DMS79 treated with DMSO at 0.1 percent for 48 hours (cell line): ENCODE data around the gene BCLAF1.
"Not testable (repeated sequence)": the region's sequence is repeated elsewhere in the genome, so short reads cannot be mapped to it uniquely, and the experiment has no call there.

Experiments used
- DNase-seq: peaks from one replicate; lab custom pipeline; 2025; lab: John Stamatoyannopoulos, UW

BCLAF1 gene

DNA sequence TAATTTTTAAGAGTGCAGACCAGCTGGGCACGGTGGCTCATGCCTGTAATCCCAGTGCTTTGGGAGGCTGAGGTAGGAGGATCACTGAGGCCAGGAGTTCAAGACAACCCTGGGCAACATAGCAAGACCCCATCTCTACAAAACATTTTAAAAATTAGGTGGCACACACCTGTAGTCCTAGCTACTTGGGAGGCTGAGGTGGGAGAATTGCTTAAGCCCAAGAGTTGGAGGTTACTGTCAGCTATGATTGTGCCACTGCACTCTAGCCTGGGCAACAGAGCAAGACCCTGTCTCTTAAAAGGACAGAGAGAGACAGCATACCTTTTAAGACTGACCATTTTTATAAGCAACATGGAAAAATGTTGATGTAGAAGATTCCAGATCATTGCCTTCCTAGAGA lies 18.8 kb upstream of the BCLAF1 start:
- not testable (repeated sequence) for DNase-seq

DNA sequence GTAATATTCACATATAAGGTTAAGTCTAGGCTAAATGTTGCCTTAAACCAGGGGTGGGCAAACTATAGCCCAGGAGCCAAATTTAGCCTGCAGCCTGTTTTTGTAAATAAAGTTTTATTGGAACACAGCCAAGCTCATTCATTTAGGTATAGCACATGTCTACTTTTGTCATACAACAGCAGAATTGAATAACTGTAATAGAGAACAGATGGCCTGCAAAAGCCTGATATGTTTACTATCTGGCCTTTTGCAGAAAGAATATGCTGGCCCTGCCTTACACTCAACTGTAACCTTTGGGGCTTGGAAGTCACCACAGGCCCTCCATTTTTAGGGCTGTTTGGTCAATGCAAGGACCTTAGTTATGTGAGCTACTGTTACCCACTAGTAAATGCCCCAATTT lies 17.7 kb upstream of the BCLAF1 start:
- no peak for DNase-seq

DNA sequence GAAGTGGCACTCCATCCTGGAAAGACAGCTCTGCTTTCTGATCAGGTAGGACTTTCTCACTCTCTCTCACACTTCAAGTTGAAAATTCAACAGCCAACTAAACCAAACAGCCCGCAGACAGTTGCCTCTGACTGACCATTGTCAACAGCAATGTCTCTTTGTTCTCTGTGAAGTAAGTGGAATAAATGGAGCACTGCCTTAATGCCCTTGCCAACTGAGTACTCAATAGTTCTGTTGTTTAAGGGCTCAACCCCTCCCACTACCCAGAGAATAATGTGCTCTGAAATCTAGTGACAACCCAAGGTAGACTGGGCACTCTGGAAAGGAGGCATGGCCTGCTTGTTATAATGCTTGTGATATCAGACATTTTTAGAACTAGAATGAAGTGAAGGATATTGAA lies 16.8 kb upstream of the BCLAF1 start:
- no peak for DNase-seq

DNA sequence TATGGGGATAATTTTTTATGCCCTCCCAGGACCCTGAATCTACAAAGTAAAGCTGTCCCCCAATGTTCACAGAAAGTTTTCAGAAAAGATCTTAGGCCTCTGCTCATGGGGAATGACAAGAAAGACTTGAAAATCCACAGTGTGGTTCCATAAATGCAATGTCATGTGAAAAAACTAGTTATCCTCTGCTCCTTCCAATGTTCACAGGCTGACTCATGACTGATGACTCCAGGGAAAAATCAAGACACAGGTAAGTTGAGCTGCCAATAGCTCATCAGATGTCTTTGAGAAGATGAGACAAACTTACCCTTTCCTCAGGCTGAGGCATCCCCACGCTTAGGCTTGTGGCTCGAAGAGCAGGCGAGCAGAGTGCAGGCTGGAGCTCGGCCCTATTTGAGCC lies 14.8 kb upstream of the BCLAF1 start:
- DNase-seq: no peak

DNA sequence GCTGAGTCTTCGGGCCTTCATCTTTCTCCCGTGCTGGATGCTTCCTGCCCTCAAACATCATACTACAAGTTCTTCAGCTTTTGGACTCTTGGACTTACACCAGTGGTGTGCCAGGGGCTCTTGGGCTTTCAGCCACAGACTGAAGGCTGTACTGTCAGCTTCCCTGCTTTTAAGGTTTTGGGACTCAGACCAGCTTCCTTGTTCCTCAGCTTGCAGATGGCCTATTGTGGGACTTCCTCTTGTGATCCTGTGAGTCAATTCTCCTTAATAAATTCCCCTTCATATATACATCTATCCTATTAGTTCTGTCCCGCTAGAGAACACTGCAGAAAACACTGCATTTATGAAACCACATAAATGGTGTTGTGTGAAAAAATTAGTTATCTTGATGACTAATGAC lies 13.9 kb upstream of the BCLAF1 start:
- DNase-seq: no peak

DNA sequence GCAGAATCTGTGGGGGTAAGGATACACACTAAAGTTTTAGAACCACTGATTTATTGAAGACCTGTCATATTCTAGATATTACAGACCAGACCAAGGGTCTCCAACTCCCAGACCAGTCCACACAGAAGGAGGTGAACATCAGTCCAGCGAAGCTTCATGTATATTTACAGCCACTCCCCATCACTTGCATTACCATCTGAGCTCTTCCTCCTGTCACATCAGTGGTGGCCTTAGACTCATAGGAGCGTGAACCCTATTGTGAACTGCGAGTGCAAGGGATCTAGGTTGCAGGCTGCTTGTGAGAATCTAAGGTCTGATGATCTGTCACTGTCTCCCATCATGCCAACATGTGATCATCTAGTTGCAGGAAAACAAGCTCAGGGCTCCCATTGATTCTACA lies 5.0 kb upstream of the BCLAF1 start:
- no peak for DNase-seq

DNA sequence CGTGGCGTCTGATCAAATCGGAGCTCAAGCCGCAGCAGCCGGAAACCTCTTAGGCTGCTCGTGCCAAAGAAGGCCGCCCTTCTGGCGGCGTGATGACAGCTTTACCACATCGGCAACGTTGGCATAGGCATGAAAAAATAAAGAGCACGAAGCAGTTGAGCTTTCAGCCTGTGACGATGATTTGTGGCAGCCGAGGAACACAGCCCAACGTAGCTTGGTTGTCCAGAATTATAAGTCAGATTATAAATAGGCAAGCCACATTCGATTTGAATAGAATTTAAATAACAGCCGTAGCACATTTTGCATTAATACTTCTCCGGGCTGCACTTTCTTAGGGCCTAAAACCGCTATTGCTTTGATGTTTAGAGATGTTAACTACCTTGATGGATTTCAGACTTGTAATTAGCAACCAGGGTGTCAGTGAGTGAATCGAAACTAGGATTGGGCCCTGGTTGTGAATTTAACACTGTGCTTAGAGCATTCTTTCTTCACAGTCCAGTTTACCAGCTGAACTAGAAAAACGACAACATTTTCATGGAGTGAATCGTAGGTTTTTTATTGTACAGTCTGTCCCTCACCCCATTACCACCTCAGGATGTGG lies 864 bp upstream of the BCLAF1 start:
- DNase-seq: peak; percentile 84

DNA sequence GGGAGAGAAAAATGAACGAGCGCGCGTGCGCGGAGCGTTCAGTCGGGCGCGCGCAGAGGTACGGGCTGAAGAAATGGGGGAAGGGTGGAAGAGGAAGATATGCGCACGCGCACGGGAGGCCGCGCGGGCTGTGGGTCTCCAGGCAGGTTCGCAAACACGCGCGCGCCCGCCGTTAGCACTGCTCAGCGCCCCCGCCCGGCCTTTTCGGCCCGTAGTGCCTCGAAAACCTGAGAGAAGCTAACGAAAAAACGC lies 393 bp downstream of the BCLAF1 start:
- DNase-seq: peak; percentile 87

DNA sequence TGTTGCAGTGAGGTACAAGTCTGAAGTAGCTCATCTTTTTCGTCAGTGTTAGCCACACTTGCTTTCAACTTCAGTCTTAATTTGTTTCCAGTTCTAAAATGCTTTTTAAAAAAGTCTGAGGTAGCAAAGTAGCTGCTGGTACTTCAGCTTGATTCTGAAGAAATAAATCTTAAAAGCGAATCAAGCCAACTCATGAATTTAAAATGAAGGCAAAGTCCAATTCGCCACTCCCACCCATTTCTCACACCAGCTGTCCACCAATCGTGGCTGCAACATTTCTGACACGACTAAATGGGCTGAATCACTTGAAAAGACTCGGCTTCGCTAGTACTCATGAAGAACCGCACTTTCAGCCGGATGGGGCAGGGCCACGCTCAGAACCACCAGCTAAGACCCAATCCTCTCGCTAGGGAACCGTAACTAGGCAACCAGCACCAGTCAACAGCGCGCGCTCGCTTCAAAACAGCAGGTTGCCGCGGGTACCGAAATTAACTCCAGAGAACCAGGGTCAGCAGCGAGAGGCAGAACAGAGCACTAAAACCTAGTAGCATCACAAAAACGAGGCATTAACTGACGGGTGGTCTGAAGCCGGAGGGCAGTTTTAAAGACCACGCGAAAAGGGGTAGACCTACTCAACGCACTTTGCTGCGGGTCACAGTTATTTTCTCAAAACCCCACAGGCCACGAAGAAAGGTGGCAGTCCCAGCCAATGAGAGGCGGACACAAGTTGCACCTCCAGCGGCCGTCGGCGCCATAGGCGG lies 900 bp downstream of the BCLAF1 start:
- DNase-seq: peak; percentile 73

DNA sequence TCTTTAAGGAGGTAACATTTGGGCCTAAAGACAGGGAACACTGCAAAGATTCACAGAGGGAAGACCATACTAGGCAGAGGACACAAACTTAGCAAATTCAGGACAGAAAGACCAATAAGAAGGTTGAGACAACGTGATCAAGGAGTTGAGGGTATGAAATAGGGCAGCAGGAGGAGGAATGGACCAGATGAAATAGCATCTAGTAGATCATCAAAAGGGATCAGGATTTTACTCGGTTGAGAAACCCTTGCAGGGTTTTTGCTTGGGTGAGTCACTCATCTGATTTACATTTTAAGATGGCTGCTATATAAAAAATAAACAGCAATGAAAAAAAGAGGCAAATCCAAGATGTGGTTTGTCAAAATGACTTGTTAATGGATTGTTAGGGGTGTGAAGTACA lies 4.7 kb downstream of the BCLAF1 start:
- DNase-seq: no peak

DNA sequence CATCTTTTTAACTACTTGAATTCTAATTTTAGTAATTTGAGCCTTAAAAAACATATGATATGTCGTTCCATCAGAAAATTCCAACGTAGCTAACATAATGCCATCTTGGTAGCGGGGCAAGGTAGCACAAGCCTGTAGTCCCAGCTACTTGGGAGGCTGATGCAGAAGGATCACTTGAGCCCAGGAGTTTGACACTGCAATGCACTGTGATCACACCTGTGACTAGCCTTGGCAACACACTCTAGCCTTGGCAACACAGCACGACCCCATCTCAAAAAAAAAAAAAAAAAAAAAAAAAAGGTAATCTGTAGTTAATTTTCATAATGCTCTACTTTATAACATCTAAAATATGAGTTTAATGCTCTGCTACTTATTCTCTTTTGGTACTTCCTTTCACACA lies 6.7 kb downstream of the BCLAF1 start:
- DNase-seq: no peak

DNA sequence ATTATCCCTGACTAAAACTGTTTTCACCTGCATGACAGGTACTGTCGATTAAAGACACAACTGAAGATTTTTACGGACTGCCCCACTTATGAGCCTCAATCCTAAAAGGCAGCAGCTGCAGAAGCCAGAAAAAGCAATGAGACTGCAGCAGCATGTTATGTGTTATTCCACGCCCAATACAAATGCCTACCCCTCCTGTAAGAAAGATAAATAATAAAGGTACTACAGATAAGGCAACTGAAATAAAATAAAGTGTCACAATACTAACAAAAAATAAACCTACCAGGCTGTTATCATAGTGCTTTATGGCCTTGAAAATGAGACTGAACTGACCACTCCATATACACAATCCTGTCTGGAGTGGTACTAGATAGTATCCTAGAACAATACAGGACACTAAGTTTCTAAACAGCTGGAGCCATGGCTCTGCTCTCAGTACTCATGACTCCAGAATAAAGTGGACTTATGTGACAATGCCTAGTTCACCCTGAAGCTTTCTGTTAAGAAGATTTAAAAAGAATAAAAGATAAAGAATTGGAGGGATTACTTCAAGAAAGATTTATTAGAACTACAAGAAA lies 9.5 kb downstream of the BCLAF1 start:
- no peak for DNase-seq

DNA sequence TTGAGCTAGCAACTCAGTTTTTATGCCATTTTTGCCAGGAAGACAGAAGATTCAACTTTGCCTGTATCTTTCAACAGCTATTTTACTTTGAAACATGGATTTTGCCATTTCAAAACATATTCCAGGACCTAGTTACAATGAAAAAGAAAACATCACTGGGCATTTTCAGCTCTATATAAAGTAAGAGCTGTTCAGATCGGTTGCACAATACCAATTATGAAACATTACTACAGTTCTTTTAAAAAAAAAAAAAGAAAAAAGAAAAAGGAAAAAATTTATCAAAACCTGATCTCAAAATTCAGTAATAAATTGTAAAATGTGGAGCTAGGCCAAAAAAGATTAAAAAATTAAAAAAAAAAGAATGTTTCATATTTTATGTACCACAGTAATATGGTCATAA lies 15.6 kb downstream of the BCLAF1 start:
- no peak for DNase-seq

DNA sequence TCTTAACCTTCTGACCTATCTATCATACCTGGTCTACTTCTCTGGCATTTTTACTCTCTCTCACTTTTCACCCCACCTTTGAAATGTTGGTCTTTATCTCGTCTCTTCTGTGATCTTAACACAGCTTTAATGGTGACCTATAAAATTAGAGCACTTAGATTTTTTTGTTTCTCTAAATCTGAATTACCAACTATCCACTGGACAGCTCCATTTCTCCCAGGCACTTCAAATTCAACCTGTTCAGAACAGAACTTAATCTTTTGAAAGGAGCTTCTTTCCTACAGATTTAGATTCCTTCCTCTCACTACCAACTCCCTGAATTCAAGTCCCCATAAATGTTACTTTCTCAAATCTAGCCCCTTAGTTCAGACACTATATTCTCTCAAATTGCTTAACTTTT lies 24.5 kb downstream of the BCLAF1 start:
- DNase-seq: no peak

DNA sequence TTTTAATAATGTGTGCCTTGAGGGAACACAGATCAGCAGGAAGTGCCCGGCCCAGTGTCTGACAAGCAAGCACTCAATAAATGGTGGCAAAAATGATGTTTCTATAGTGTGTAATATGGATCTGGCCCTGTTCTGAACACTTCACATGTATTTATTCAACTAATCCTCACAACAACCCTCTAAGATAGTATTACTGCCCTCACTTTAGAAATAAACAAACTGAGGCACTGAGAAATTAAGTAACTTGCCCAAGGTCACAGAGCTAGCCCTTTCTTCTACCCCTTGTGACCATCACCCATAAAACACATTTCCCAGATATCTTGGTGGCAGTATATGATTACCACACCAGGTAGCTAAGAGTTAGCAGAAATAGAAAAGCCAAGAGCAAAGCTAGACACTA lies 26.7 kb downstream of the BCLAF1 start:
- no peak for DNase-seq

DNA sequence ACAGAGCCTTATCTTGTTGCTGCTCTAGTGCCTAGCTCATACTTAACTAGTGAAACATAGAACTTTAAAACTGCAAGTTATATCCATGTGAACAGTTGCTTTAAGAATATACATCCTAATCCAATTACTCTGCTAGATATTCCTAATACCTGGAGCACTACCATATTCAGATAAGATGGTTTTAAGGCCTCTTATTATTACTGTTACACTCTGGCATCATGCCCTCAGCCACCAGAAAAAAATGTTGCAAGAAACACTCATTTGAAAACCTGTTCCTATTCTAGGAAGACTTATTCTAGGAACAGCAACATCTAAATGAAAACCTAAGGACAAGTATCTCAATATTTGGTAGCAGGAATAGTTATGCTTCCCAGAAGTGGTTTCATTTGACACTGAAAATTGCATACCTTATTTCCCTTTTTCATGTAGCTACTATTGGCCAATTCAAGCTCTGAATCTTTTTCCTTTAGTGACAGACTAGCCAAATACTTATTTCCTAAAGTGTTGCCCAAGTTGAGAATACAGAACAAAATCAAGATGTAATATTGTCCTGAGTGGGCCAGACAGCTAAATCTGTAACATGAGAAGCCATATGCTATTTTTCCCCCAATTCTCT lies 34.7 kb downstream of the BCLAF1 start:
- DNase-seq: no peak

DNA sequence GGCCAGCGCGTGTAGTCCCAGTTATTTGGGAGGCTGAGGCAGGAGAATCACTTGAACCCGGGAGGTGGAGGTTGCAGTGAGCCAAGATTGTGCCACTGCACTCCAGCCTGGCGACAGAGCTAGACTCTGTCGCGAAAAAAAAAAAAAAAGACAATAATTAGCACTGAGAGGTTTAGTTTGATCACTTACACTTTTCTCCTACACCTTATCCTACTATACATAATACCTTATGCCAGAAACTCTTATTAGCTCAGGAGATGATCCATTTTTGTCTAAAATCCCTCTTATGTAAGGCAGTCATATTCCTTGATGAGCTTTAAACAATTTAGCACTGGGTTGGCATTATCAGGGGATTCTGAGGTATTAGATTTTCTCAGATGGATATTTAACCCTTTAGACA lies 35.9 kb downstream of the BCLAF1 start:
- DNase-seq: no peak

DNA sequence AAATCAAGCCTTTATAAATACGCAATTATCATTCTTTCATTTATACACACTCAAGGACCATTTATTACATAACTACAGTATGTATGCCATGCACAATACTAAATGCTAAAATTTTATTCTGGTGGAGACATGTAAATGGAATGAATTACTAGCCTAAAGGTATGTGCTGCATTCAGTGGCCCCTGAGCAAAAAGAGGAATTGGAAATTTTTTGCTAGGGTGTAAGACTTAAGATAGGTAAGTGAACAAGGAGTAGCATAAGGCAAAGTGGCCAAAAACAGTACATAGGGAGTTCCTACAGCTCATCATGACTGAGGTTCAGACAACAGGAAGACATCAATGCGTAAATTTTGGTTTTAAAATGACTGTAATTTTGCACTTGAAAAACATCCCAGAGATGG lies 37.2 kb downstream of the BCLAF1 start:
- DNase-seq: no peak

DNA sequence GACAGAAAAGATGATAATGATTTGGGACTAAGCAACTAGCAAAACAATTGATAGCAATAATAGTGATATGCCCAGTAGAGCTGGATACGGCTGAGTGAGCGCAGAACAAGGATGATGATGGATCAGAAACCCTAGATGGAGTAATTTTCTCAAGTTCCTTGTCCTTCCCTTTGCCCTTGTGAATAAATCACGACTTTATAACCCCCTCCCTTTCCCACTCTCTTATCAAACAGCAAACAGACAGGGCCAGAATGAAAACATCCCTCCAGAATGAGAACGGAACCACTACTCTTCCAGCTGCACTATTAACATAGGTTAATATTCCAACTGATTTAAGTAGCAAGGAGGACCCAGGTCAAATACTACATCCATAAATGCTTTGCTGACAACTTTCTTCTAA lies 38.3 kb downstream of the BCLAF1 start:
- DNase-seq: peak; percentile 42

DNA sequence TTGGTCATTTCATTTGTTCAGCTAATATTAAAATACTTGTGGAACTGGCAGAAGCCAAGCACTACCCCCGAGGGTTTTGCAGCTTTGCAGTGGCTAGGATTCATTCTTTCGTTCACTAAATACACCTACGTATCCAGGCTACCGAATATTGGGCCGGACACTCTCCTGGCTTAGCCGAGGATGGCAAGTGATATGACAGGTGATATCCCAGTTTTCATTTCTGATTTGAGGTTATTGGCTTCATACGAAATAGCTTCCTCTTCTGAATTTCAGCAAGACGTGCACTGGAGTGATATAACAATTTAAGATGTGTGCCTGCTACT lies 39.0 kb downstream of the BCLAF1 start:
- DNase-seq: peak; percentile 56

DNA sequence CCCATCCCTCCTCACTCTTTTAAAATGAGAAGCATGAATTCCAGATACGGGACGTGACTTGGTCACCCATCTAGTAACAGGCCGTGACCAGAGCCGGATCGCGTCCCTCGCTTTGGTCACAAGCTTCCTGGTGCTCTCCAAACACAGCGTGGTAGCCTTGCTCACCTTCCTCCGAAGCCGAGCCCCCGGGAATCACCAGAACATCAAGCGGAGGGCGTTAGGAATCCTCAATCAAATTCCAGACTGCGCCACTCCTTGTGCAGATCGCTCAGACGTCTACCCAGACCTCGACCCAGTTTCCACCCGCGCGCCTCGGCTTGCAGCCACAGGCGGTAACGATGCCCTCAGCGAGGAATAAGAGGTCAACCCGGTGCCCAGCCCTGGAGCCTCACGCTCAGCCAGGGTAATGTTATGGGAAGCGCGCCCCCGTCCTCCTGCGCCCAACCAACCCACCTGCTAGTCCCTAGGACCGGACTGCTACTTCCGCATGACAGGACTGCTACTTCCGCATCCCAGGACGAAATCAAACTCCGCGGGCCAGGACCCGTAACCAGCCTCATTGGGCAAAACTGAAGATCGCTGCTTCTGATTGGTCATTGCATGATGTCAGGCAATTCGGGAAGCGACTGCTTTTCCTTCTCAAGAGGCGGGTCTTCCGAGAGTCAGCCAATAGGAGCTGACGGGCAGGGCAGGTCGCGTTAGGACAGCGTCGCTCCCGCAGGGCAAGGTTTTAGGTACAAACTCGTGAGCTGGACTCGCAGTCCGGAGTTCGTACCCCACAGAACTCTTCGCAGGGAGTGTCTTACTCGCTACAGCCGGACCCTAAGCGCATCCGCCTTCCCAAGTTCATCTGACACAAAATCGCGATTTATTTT lies 39.6 kb downstream of the BCLAF1 start, which contains the start of gene MTFR2:
Gene MTFR2, minus strand, starts transcription at position 501 of the 875 bp plus-strand sequence. CDS start 1,212 bp downstream, outside the sequence.
- peak; percentile 98 for DNase-seq

DNA sequence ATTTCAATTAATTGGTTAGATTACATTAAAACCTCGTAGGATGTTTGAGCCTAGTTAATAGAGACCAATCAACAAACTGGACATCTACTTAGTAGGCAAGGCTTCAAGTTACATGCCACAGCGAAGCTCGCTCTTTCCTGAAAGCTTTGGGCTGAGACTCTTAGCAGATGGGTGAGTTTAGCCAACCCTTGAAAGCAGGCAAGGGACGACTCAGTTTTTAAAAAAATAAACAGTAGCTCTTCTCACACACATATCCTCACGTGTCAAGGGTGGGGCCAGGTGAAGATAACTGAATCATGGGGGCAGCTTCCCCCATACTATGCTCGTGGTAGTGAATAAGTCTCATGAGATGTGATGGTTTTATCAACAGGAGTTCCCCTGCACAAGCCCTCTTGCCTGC lies 40.3 kb downstream of the BCLAF1 start:
- no peak for DNase-seq
